HepG2 (cell line): ENCODE data around the gene TOM1L1. TPM values are rescaled to one million over a fixed set of nuclear protein-coding genes. Genes with fewer than 3 reads are reported as not detected.

Source experiments
- ELF1 ChIP-seq: sonication (generic); formaldehyde crosslinking; IDR thresholded peaks from 2 replicates; pipeline ENCODE4 v1.4.0; 2020; ENCODE audit warnings: missing genetic modification reagents
- MAZ ChIP-seq, 2 experiments: sonication (generic) in 1 of 2; formaldehyde crosslinking in 1 of 2; IDR thresholded peaks; 2 replicates each; pipeline versions ENCODE4 v1.5.0 to v1.6.1; 2012 to 2020; ENCODE audit warnings: low read depth in 2 of 2, mild to moderate bottlenecking in 2 of 2, borderline replicate concordance in 1 of 2, improper control_type of control experiment in 1 of 2, low read length in 1 of 2, missing genetic modification reagents in 1 of 2, moderate library complexity in 1 of 2
- MEF2D ChIP-seq: sonication (generic); formaldehyde crosslinking; IDR thresholded peaks from 2 replicates; pipeline ENCODE4 v1.5.1; 2020; ENCODE audit warnings: mild to moderate bottlenecking, missing genetic modification reagents
- POLR2AphosphoS5 ChIP-seq: IDR thresholded peaks from 2 replicates; pipeline ENCODE4 v1.6.1; 2012; ENCODE audit warnings: low read depth, low read length
- RBFOX2 ChIP-seq: fragments of 200-400 bp; formaldehyde crosslinking; IDR thresholded peaks from 2 replicates; pipeline ENCODE4 v1.6.1; 2017; ENCODE audit warnings: low read depth, mild to moderate bottlenecking, low read length
- ZFP36 ChIP-seq: fragments of 150-350 bp; IDR thresholded peaks from 2 replicates; pipeline ENCODE4 v1.6.1; 2018; ENCODE audit warnings: borderline replicate concordance, low read length, low read depth; ENCODE audit not compliant: partially characterized antibody
- ZMAT3 ChIP-seq: sonication (generic); formaldehyde crosslinking; conservative IDR thresholded peaks from 2 replicates; pipeline ENCODE4 v1.7.0; 2021; ENCODE audit warnings: missing genetic modification reagents
- ZNF547 ChIP-seq: sonication (generic); formaldehyde crosslinking; IDR thresholded peaks from 2 replicates; pipeline ENCODE4 v1.5.1; 2020; ENCODE audit warnings: mild to moderate bottlenecking, missing genetic modification reagents
- ZNF687 ChIP-seq: sonication (generic); formaldehyde crosslinking; IDR thresholded peaks from 2 replicates; pipeline ENCODE4 v1.5.1; 2020; ENCODE audit warnings: mild to moderate bottlenecking, missing genetic modification reagents, moderate library complexity
- ZNF776 ChIP-seq: sonication (generic); formaldehyde crosslinking; IDR thresholded peaks from 2 replicates; pipeline ENCODE4 v1.4.0; 2020; ENCODE audit warnings: mild to moderate bottlenecking, missing genetic modification reagents
- polyA plus RNA-seq, 8 experiments: library from polyadenylated mRNA; depleted of rRNA in 3 of 8; stranded (reverse) in 7 of 8; unstranded in 1 of 8; fragments of >200 nt; fragmentation: Illumina TruSeq in 4 of 8; extraction: Trizol in 4 of 8; gene quantifications; 2 replicates each; pipeline versions ENCODE4 v1.2.1 to v1.2.3, GENCODE V29; 2011 to 2016; ENCODE audit warnings: low read depth in 4 of 8, missing spikeins in 1 of 8, mixed read lengths in 1 of 8; ENCODE audit not compliant: insufficient read depth in 1 of 8
- total RNA-seq, 5 experiments: library from RNA; depleted of rRNA; stranded (reverse); fragments of >200 nt; fragmentation: Illumina TruSeq; extraction: Trizol; gene quantifications; 2 replicates each; pipeline ENCODE4 v1.2.3, GENCODE V29; 2016; ENCODE audit warnings: low read depth in 1 of 5
- TF ChIP-seq, protein P1 (sequence below): sonication (generic); formaldehyde crosslinking; IDR thresholded peaks from 2 replicates; pipeline ENCODE4 v1.5.0; 2020; ENCODE audit warnings: missing genetic modification reagents
- TF ChIP-seq, protein P2 (sequence below), 2 experiments: sonication (generic) in 1 of 2; formaldehyde crosslinking in 1 of 2; IDR thresholded peaks; 2 replicates each; pipeline versions ENCODE4 v1.6.1 to v1.9.0; 2014 to 2022; ENCODE audit warnings: antibody characterized with exemption in 1 of 2, borderline replicate concordance in 1 of 2, inconsistent platforms in 1 of 2, low read depth in 1 of 2, missing genetic modification reagents in 1 of 2
- TF ChIP-seq, protein P3 (sequence below): sonication (generic); formaldehyde crosslinking; IDR thresholded peaks from 2 replicates; pipeline ENCODE4 v1.5.0; 2020; ENCODE audit warnings: missing genetic modification reagents, mild to moderate bottlenecking, borderline replicate concordance
- TF ChIP-seq, protein P4 (sequence below): IDR thresholded peaks from 2 replicates; pipeline ENCODE4 v1.6.1; 2016; ENCODE audit warnings: low read depth, borderline replicate concordance
- TF ChIP-seq, protein P5 (sequence below): sonication (generic); formaldehyde crosslinking; IDR thresholded peaks from 2 replicates; pipeline ENCODE4 v1.4.0; 2020; ENCODE audit warnings: missing genetic modification reagents

Gene TOM1L1
- total and polyA plus RNA-seq, 2 of the 13 experiments (the other 11 are each of a cell fraction or from before 2014, with no cell fraction given), result 45.3 to 51.3 TPM

GRCh38 chr17:54968988-54969332 lies 68.3 kb downstream of the TOM1L1 start (continued):
- TF ChIP-seq, protein P1, sequence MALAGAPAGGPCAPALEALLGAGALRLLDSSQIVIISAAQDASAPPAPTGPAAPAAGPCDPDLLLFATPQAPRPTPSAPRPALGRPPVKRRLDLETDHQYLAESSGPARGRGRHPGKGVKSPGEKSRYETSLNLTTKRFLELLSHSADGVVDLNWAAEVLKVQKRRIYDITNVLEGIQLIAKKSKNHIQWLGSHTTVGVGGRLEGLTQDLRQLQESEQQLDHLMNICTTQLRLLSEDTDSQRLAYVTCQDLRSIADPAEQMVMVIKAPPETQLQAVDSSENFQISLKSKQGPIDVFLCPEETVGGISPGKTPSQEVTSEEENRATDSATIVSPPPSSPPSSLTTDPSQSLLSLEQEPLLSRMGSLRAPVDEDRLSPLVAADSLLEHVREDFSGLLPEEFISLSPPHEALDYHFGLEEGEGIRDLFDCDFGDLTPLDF, result peak; percentile 22; the same call in 1 of the 2 replicates
- TF ChIP-seq MEF2D, result no peak
- no peak for TF ChIP-seq MAZ (IDR thresholded peaks at IDR 0.05; ENCODE audit: borderline replicate concordance, low read depth, low read length)
- TF ChIP-seq MAZ (CRISPR knock-in tag; IDR thresholded peaks at IDR 0.05; ENCODE audit: low read depth), result no peak
- peak; percentile 11 for TF ChIP-seq ZNF687 (CRISPR knock-in tag)
- no peak for TF ChIP-seq POLR2AphosphoS5
- no peak for TF ChIP-seq ZNF776 (CRISPR knock-in tag)
- TF ChIP-seq RBFOX2, result no peak
- no peak for TF ChIP-seq ZMAT3
- TF ChIP-seq ZNF547 (CRISPR knock-in tag), result no peak
- TF ChIP-seq, protein P2, sequence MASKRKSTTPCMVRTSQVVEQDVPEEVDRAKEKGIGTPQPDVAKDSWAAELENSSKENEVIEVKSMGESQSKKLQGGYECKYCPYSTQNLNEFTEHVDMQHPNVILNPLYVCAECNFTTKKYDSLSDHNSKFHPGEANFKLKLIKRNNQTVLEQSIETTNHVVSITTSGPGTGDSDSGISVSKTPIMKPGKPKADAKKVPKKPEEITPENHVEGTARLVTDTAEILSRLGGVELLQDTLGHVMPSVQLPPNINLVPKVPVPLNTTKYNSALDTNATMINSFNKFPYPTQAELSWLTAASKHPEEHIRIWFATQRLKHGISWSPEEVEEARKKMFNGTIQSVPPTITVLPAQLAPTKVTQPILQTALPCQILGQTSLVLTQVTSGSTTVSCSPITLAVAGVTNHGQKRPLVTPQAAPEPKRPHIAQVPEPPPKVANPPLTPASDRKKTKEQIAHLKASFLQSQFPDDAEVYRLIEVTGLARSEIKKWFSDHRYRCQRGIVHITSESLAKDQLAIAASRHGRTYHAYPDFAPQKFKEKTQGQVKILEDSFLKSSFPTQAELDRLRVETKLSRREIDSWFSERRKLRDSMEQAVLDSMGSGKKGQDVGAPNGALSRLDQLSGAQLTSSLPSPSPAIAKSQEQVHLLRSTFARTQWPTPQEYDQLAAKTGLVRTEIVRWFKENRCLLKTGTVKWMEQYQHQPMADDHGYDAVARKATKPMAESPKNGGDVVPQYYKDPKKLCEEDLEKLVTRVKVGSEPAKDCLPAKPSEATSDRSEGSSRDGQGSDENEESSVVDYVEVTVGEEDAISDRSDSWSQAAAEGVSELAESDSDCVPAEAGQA (IDR thresholded peaks at IDR 0.05; ENCODE audit: low read depth), result no peak
- TF ChIP-seq, protein P2 (CRISPR knock-in tag; IDR thresholded peaks at IDR 0.05; ENCODE audit: borderline replicate concordance), result no peak
- TF ChIP-seq, protein P3, sequence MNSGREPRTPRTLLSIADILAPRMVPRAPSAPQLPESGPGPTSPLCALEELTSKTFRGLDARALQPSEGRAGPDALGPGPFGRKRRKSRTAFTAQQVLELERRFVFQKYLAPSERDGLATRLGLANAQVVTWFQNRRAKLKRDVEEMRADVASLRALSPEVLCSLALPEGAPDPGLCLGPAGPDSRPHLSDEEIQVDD (CRISPR knock-in tag), result peak; percentile 56; the same call in 1 of the 2 replicates
- TF ChIP-seq ELF1, result no peak
- TF ChIP-seq, protein P4, sequence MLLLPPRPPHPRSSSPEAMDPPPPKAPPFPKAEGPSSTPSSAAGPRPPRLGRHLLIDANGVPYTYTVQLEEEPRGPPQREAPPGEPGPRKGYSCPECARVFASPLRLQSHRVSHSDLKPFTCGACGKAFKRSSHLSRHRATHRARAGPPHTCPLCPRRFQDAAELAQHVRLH, result no peak
- no peak for TF ChIP-seq ZFP36
- TF ChIP-seq, protein P5, sequence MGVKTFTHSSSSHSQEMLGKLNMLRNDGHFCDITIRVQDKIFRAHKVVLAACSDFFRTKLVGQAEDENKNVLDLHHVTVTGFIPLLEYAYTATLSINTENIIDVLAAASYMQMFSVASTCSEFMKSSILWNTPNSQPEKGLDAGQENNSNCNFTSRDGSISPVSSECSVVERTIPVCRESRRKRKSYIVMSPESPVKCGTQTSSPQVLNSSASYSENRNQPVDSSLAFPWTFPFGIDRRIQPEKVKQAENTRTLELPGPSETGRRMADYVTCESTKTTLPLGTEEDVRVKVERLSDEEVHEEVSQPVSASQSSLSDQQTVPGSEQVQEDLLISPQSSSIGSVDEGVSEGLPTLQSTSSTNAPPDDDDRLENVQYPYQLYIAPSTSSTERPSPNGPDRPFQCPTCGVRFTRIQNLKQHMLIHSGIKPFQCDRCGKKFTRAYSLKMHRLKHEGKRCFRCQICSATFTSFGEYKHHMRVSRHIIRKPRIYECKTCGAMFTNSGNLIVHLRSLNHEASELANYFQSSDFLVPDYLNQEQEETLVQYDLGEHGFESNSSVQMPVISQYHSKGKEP (CRISPR knock-in tag), result no peak
